Measurements from ENCODE around the gene EPHA1. TPM values are rescaled to one million over a fixed set of nuclear protein-coding genes. Genes with fewer than 3 reads are reported as not detected.
"Not testable (repeated sequence)": the region's sequence is repeated elsewhere in the genome, so short reads cannot be mapped to it uniquely, and the experiment has no call there.

EPHA1 gene
- total RNA-seq, 2 donors from 2014 or later, result 1.8 to 2.4 TPM

- DNase-seq (ENCODE audit: low spot score in 2 of 2) (no peak), ATAC-seq (no peak)
- Mint-ChIP-seq H3K27ac (no peak overlapping the region), H3K36me3 (no peaks in the 10 kb centered on the region), H3K9me3 (no peaks in the 10 kb centered on the region)
Observed at GRCh38 chr7:143415742-143416397, 7.2 kb upstream of the EPHA1 start.

GRCh38 chr7:143415209-143415608 lies 6.6 kb upstream of the EPHA1 start:
- H3K36me3 Mint-ChIP-seq, H3K27ac Mint-ChIP-seq: not testable (repeated sequence)

GRCh38 chr7:143413123-143413522 lies 4.5 kb upstream of the EPHA1 start:
- Mint-ChIP-seq H3K27ac (no peak overlapping the region), H3K36me3 (no peaks in the 10 kb centered on the region), H3K9me3 (no peaks in the 10 kb centered on the region)
- ATAC-seq (no peak), DNase-seq (ENCODE audit: low spot score in 2 of 2) (no peak)

More at GRCh38 chr7:143415209-143415608, 6.6 kb upstream of the EPHA1 start:
- not testable (repeated sequence) for H3K9me3 Mint-ChIP-seq; DNase-seq (ENCODE audit: low spot score in 2 of 2); ATAC-seq

- Mint-ChIP-seq H3K27ac (peak overlapping the region in 1 of 2 donors; percentile 47), H3K9me3 (no peaks in the 10 kb centered on the region)
Observed at GRCh38 chr7:143411976-143412708, 3.5 kb upstream of the EPHA1 start.

GRCh38 chr7:143410521-143411004 lies 1.9 kb upstream of the EPHA1 start:
- ATAC-seq (no peak), DNase-seq (ENCODE audit: low spot score in 2 of 2) (no peak)
- Mint-ChIP-seq H3K36me3 (no peaks in the 10 kb centered on the region), H3K27ac (no peak overlapping the region), H3K9me3 (no peaks in the 10 kb centered on the region)

More at GRCh38 chr7:143411976-143412708, 3.5 kb upstream of the EPHA1 start:
- DNase-seq (ENCODE audit: low spot score in 2 of 2) (no peak), ATAC-seq (no peak)
- H3K36me3 Mint-ChIP-seq, result no peaks in the 10 kb centered on the region

GRCh38 chr7:143408252-143408685 lies 387 bp downstream of the EPHA1 start:
- H3K36me3 Mint-ChIP-seq, result no peaks in the 10 kb centered on the region
- peak; percentile 26 to 37 for ATAC-seq
- peak overlapping the region in 1 of 2 donors; percentile 67 for H3K27ac Mint-ChIP-seq
- DNase-seq (ENCODE audit: low spot score in 2 of 2), result no peak
- H3K9me3 Mint-ChIP-seq, result no peaks in the 10 kb centered on the region

GRCh38 chr7:143407287-143408251 lies 1.1 kb downstream of the EPHA1 start:
- Mint-ChIP-seq H3K27ac (peak overlapping the region in 1 of 2 donors; percentile 67), H3K36me3 (no peaks in the 10 kb centered on the region), H3K9me3 (no peaks in the 10 kb centered on the region)
- ATAC-seq, result peak; percentile 65 to 67
- no peak for DNase-seq (ENCODE audit: low spot score in 2 of 2)

- DNase-seq (ENCODE audit: low spot score in 2 of 2) (no peak), ATAC-seq (no peak)
- H3K9me3 Mint-ChIP-seq, result no peaks in the 10 kb centered on the region
- H3K27ac Mint-ChIP-seq, result no peak overlapping the region
- H3K36me3 Mint-ChIP-seq, result no peaks in the 10 kb centered on the region
Observed at GRCh38 chr7:143406002-143406357, 2.7 kb downstream of the EPHA1 start.

- H3K9me3 Mint-ChIP-seq, result no peaks in the 10 kb centered on the region
- DNase-seq (ENCODE audit: low spot score in 2 of 2) (no peak), ATAC-seq (no peak)
- peak overlapping the region in 1 of 2 donors; percentile 77 for H3K27ac Mint-ChIP-seq
- H3K36me3 Mint-ChIP-seq, result no peaks in the 10 kb centered on the region
Observed at GRCh38 chr7:143405173-143406001, 3.3 kb downstream of the EPHA1 start.

GRCh38 chr7:143402233-143402632 lies 6.4 kb downstream of the EPHA1 start:
- ATAC-seq; H3K9me3 Mint-ChIP-seq; H3K36me3 Mint-ChIP-seq; DNase-seq (ENCODE audit: low spot score in 2 of 2): not testable (repeated sequence)
- H3K27ac Mint-ChIP-seq, result peak overlapping the region; percentile 21 to 53

GRCh38 chr7:143401265-143401664 lies 7.4 kb downstream of the EPHA1 start:
- Mint-ChIP-seq H3K9me3 (no peaks in the 10 kb centered on the region), H3K36me3 (no peaks in the 10 kb centered on the region), H3K27ac (peak overlapping the region in 1 of 2 donors; percentile 44)
- ATAC-seq, result no peak
- DNase-seq (ENCODE audit: low spot score in 2 of 2), result no peak

- no peak overlapping the region for H3K27ac Mint-ChIP-seq
- no peaks in the 10 kb centered on the region for H3K36me3 Mint-ChIP-seq
- no peak for DNase-seq (ENCODE audit: low spot score in 2 of 2)
- no peaks in the 10 kb centered on the region for H3K9me3 Mint-ChIP-seq
- no peak for ATAC-seq
Observed at GRCh38 chr7:143399642-143400041, 9.0 kb downstream of the EPHA1 start.

- DNase-seq (ENCODE audit: low spot score in 2 of 2) (no peak), ATAC-seq (peak in 1 of 2 donors; percentile 21)
- Mint-ChIP-seq H3K36me3 (no peaks in the 10 kb centered on the region), H3K9me3 (no peaks in the 10 kb centered on the region), H3K27ac (peak overlapping the region in 1 of 2 donors; percentile 60)
Observed at GRCh38 chr7:143399151-143399550, 9.5 kb downstream of the EPHA1 start.

- no peak for ATAC-seq
- Mint-ChIP-seq H3K36me3 (no peaks in the 10 kb centered on the region), H3K9me3 (no peaks in the 10 kb centered on the region), H3K27ac (no peak overlapping the region)
- no peak for DNase-seq (ENCODE audit: low spot score in 2 of 2)
Observed at GRCh38 chr7:143398616-143399015, 10.0 kb downstream of the EPHA1 start.

GRCh38 chr7:143397710-143398530 lies 10.7 kb downstream of the EPHA1 start:
- no peaks in the 10 kb centered on the region for H3K36me3 Mint-ChIP-seq
- ATAC-seq (no peak), DNase-seq (ENCODE audit: low spot score in 2 of 2) (no peak)
- no peaks in the 10 kb centered on the region for H3K9me3 Mint-ChIP-seq
- H3K27ac Mint-ChIP-seq, result peak overlapping the region; percentile 41 to 72
